ENCODE data around the gene TLR5.

The TLR5 gene

GRCh38 chr1:223133824-223134435, 9.1 kb downstream of the TLR5 start:
- Histone ChIP-seq H2BK12ac (ENCODE audit: low read length) (no peak overlapping the region), H3K4me2 (ENCODE audit: insufficient read depth, low read length, poor library complexity, severe bottlenecking) (peak overlapping the region; percentile 56), H2AFZ (ENCODE audit: low read length) (peak overlapping the region; percentile 66), H2AK5ac (ENCODE audit: low read depth, low read length) (no peak overlapping the region), H2BK120ac (ENCODE audit: low read depth, low read length) (no peak overlapping the region), H3K9ac (ENCODE audit: low read depth, low read length, poor library complexity) (no peak overlapping the region), H3K14ac (ENCODE audit: low read length) (no peak overlapping the region), H3K4me3 (ENCODE audit: low read length in 2 of 2) (peak overlapping the region in 1 of 2 donors; percentile 27), H3K4ac (ENCODE audit: low read length) (no peak overlapping the region), H3K27me3 (ENCODE audit: control insufficient read depth in 3 of 3, insufficient read depth in 3 of 3, low read depth in 1 of 3, low read length in 3 of 3) (peaks cover 0 to 56% (median 10%) of the 10 kb centered on the region in 3 experiments), H3K79me1 (ENCODE audit: low read depth, low read length) (no peaks in the 10 kb centered on the region), H2BK15ac (ENCODE audit: low read length) (no peak overlapping the region), H3K4me1 (ENCODE audit: control insufficient read depth in 2 of 2, insufficient read depth in 1 of 2, low read depth in 1 of 2, low read length in 2 of 2) (peaks cover 0 to 14% of the 10 kb centered on the region in 2 donors), H3K18ac (ENCODE audit: low read length) (no peak overlapping the region), H4K91ac (ENCODE audit: low read depth, low read length, poor library complexity) (no peak overlapping the region), H3K27ac (replicated peaks; ENCODE audit: low read length) (no peak overlapping the region), H3K9me3 (replicated peaks in 1 of 2; ENCODE audit: control insufficient read depth in 2 of 2, insufficient read depth in 1 of 2, low read depth in 1 of 2, low read length in 2 of 2) (no peaks in the 10 kb centered on the region), H3K23ac (ENCODE audit: low read depth, low read length, poor library complexity) (no peak overlapping the region), H3K36me3 (replicated peaks in 1 of 2; ENCODE audit: control insufficient read depth in 2 of 2, insufficient read depth in 2 of 2, low read length in 2 of 2) (no peaks in the 10 kb centered on the region), H2BK5ac (ENCODE audit: low read length) (no peak overlapping the region), H4K8ac (ENCODE audit: low read depth, low read length) (no peak overlapping the region)
- DNase-seq (ENCODE audit: low spot score), result peak; percentile 84
- WGBS, 2 donors (ENCODE audit: extremely low coverage in 2 of 2, insufficient read length in 2 of 2, insufficient replicate concordance in 1 of 2), result no CpG with 5 or more reads among the region's 23 CpGs

GRCh38 chr1:223133306-223133823, 9.7 kb downstream of the TLR5 start:
- H2AFZ ChIP-seq (ENCODE audit: low read length), result no peak overlapping the region
- no peak overlapping the region for H4K91ac ChIP-seq (ENCODE audit: low read depth, low read length, poor library complexity)
- H3K27me3 ChIP-seq (ENCODE audit: control insufficient read depth in 3 of 3, insufficient read depth in 3 of 3, low read depth in 1 of 3, low read length in 3 of 3), result peaks cover 0 to 56% (median 10%) of the 10 kb centered on the region in 3 experiments
- peaks cover 0 to 16% of the 10 kb centered on the region in 2 donors for H3K4me1 ChIP-seq (ENCODE audit: control insufficient read depth in 2 of 2, insufficient read depth in 1 of 2, low read depth in 1 of 2, low read length in 2 of 2)
- H3K23ac ChIP-seq (ENCODE audit: low read depth, low read length, poor library complexity), result no peak overlapping the region
- no peak overlapping the region for H2BK5ac ChIP-seq (ENCODE audit: low read length)
- no peak overlapping the region for H3K27ac ChIP-seq (replicated peaks; ENCODE audit: low read length)
- no CpG with 5 or more reads among the region's 15 CpGs for WGBS, 2 donors (ENCODE audit: extremely low coverage in 2 of 2, insufficient read length in 2 of 2, insufficient replicate concordance in 1 of 2)
- H2BK12ac ChIP-seq (ENCODE audit: low read length), result peak overlapping the region; percentile 25
- no peak overlapping the region for H2AK5ac ChIP-seq (ENCODE audit: low read depth, low read length)
- H3K36me3 ChIP-seq (replicated peaks in 1 of 2; ENCODE audit: control insufficient read depth in 2 of 2, insufficient read depth in 2 of 2, low read length in 2 of 2), result no peaks in the 10 kb centered on the region
- no peak overlapping the region for H3K9ac ChIP-seq (ENCODE audit: low read depth, low read length, poor library complexity)
- H3K18ac ChIP-seq (ENCODE audit: low read length), result no peak overlapping the region
- H3K79me1 ChIP-seq (ENCODE audit: low read depth, low read length), result no peaks in the 10 kb centered on the region
- H3K4me2 ChIP-seq (ENCODE audit: insufficient read depth, low read length, poor library complexity, severe bottlenecking), result no peak overlapping the region
- DNase-seq (ENCODE audit: low spot score), result no peak
- H3K9me3 ChIP-seq (replicated peaks in 1 of 2; ENCODE audit: control insufficient read depth in 2 of 2, insufficient read depth in 1 of 2, low read depth in 1 of 2, low read length in 2 of 2), result no peaks in the 10 kb centered on the region
- no peak overlapping the region for H3K14ac ChIP-seq (ENCODE audit: low read length)
- H3K4ac ChIP-seq (ENCODE audit: low read length), result no peak overlapping the region
- no peak overlapping the region for H2BK120ac ChIP-seq (ENCODE audit: low read depth, low read length)
- H3K4me3 ChIP-seq (ENCODE audit: low read length in 2 of 2), result no peak overlapping the region
- no peak overlapping the region for H4K8ac ChIP-seq (ENCODE audit: low read depth, low read length)
- peak overlapping the region; percentile 23 for H2BK15ac ChIP-seq (ENCODE audit: low read length)

GRCh38 chr1:223129229-223129901, 13.7 kb downstream of the TLR5 start:
- H3K23ac ChIP-seq (ENCODE audit: low read depth, low read length, poor library complexity), result no peak overlapping the region
- H3K36me3 ChIP-seq (replicated peaks in 1 of 2; ENCODE audit: control insufficient read depth in 2 of 2, insufficient read depth in 2 of 2, low read length in 2 of 2), result no peaks in the 10 kb centered on the region
- WGBS, 2 donors (ENCODE audit: extremely low coverage in 2 of 2, insufficient read length in 2 of 2, insufficient replicate concordance in 1 of 2), result no CpG with 5 or more reads among the region's 37 CpGs
- peak overlapping the region; percentile 52 for H3K4me2 ChIP-seq (ENCODE audit: insufficient read depth, low read length, poor library complexity, severe bottlenecking)
- H3K14ac ChIP-seq (ENCODE audit: low read length), result no peak overlapping the region
- H3K79me1 ChIP-seq (ENCODE audit: low read depth, low read length), result no peaks in the 10 kb centered on the region
- no peak overlapping the region for H4K8ac ChIP-seq (ENCODE audit: low read depth, low read length)
- no peak overlapping the region for H3K4ac ChIP-seq (ENCODE audit: low read length)
- no peak for DNase-seq (ENCODE audit: low spot score)
- H2BK5ac ChIP-seq (ENCODE audit: low read length), result no peak overlapping the region
- peak overlapping the region in 1 of 2 donors; percentile 55 for H3K4me3 ChIP-seq (ENCODE audit: low read length in 2 of 2)
- H2AFZ ChIP-seq (ENCODE audit: low read length), result peak overlapping the region; percentile 83
- no peaks in the 10 kb centered on the region for H3K9me3 ChIP-seq (replicated peaks in 1 of 2; ENCODE audit: control insufficient read depth in 2 of 2, insufficient read depth in 1 of 2, low read depth in 1 of 2, low read length in 2 of 2)
- H3K9ac ChIP-seq (ENCODE audit: low read depth, low read length, poor library complexity), result peak overlapping the region; percentile 75
- no peak overlapping the region for H2BK12ac ChIP-seq (ENCODE audit: low read length)
- peak overlapping the region; percentile 35 for H3K27ac ChIP-seq (replicated peaks; ENCODE audit: low read length)
- peaks cover 0 to 35% (median 7%) of the 10 kb centered on the region in 3 experiments for H3K27me3 ChIP-seq (ENCODE audit: control insufficient read depth in 3 of 3, insufficient read depth in 3 of 3, low read depth in 1 of 3, low read length in 3 of 3)
- no peak overlapping the region for H4K91ac ChIP-seq (ENCODE audit: low read depth, low read length, poor library complexity)
- H2BK15ac ChIP-seq (ENCODE audit: low read length), result no peak overlapping the region
- no peak overlapping the region for H2BK120ac ChIP-seq (ENCODE audit: low read depth, low read length)
- H3K4me1 ChIP-seq (ENCODE audit: control insufficient read depth in 2 of 2, insufficient read depth in 1 of 2, low read depth in 1 of 2, low read length in 2 of 2), result peaks cover 0 to 26% of the 10 kb centered on the region in 2 donors
- peak overlapping the region; percentile 78 for H3K18ac ChIP-seq (ENCODE audit: low read length)
- peak overlapping the region; percentile 2 for H2AK5ac ChIP-seq (ENCODE audit: low read depth, low read length)

GRCh38 chr1:223126741-223127140, 16.3 kb downstream of the TLR5 start:
- H3K18ac ChIP-seq (ENCODE audit: low read length), result peak overlapping the region; percentile 69
- no peak overlapping the region for H3K4me2 ChIP-seq (ENCODE audit: insufficient read depth, low read length, poor library complexity, severe bottlenecking)
- H2BK120ac ChIP-seq (ENCODE audit: low read depth, low read length), result no peak overlapping the region
- H3K9me3 ChIP-seq (replicated peaks in 1 of 2; ENCODE audit: control insufficient read depth in 2 of 2, insufficient read depth in 1 of 2, low read depth in 1 of 2, low read length in 2 of 2), result no peaks in the 10 kb centered on the region
- H4K91ac ChIP-seq (ENCODE audit: low read depth, low read length, poor library complexity), result no peak overlapping the region
- no peak for DNase-seq (ENCODE audit: low spot score)
- H2AFZ ChIP-seq (ENCODE audit: low read length), result no peak overlapping the region
- no peak overlapping the region for H3K9ac ChIP-seq (ENCODE audit: low read depth, low read length, poor library complexity)
- H2AK5ac ChIP-seq (ENCODE audit: low read depth, low read length), result no peak overlapping the region
- peaks cover 0 to 32% (median 3%) of the 10 kb centered on the region in 3 experiments for H3K27me3 ChIP-seq (ENCODE audit: control insufficient read depth in 3 of 3, insufficient read depth in 3 of 3, low read depth in 1 of 3, low read length in 3 of 3)
- no peak overlapping the region for H4K8ac ChIP-seq (ENCODE audit: low read depth, low read length)
- H3K14ac ChIP-seq (ENCODE audit: low read length), result no peak overlapping the region
- H3K4me1 ChIP-seq (ENCODE audit: control insufficient read depth in 2 of 2, insufficient read depth in 1 of 2, low read depth in 1 of 2, low read length in 2 of 2), result peaks cover 0 to 23% of the 10 kb centered on the region in 2 donors
- no CpG with 5 or more reads among the region's 1 CpG for WGBS, 2 donors (ENCODE audit: extremely low coverage in 2 of 2, insufficient read length in 2 of 2, insufficient replicate concordance in 1 of 2)
- H3K4me3 ChIP-seq (ENCODE audit: low read length in 2 of 2), result no peak overlapping the region
- no peak overlapping the region for H2BK5ac ChIP-seq (ENCODE audit: low read length)
- H3K36me3 ChIP-seq (replicated peaks in 1 of 2; ENCODE audit: control insufficient read depth in 2 of 2, insufficient read depth in 2 of 2, low read length in 2 of 2), result no peaks in the 10 kb centered on the region
- H3K27ac ChIP-seq (replicated peaks; ENCODE audit: low read length), result peak overlapping the region; percentile 60
- H2BK15ac ChIP-seq (ENCODE audit: low read length), result no peak overlapping the region
- H3K79me1 ChIP-seq (ENCODE audit: low read depth, low read length), result no peaks in the 10 kb centered on the region
- H3K23ac ChIP-seq (ENCODE audit: low read depth, low read length, poor library complexity), result no peak overlapping the region
- no peak overlapping the region for H3K4ac ChIP-seq (ENCODE audit: low read length)
- H2BK12ac ChIP-seq (ENCODE audit: low read length), result no peak overlapping the region

All from neuronal stem cell (in vitro differentiated cells).